Caco-2 (cell line): Measurements from ENCODE around the gene FAM174B. TPM values are rescaled to one million over a fixed set of nuclear protein-coding genes. Genes with fewer than 3 reads are reported as not detected.
A peak's percentile ranks its signal among the peaks of the same experiment; 100 is the strongest.

ENCODE experiments used
- BruUV-seq: library from RNA; stranded (reverse); fragments of 400-500 nt; replicated peaks from 2 replicates; lab custom pipeline; 2021; lab: Mats Ljungman, UMichigan
- CTCF ChIA-PET: fragments of 300-600 bp; sonication (Branson Sonifier 250); formaldehyde crosslinking; loops from one replicate; lab custom pipeline; 2022; ENCODE audit warnings: antibody characterized with exemption; lab: Charles Lee
- POLR2A ChIA-PET: fragments of 300-600 bp; sonication (Branson Sonifier 250); formaldehyde crosslinking; loops from one replicate; lab custom pipeline; 2022; ENCODE audit warnings: antibody characterized with exemption; lab: Charles Lee
- DNase-seq, 2 experiments: peaks; one replicate each; pipeline versions ENCODE4 v3.0.0 to v3.0.0-alpha.2; 2020 to 2022
- H3K27me3 ChIP-seq: replicated peaks from 2 replicates; pipeline ENCODE4 v1.6.0; 2011; ENCODE audit warnings: low read length; ENCODE audit not compliant: control insufficient read depth, insufficient read depth
- H3K36me3 ChIP-seq: 2 replicates; pipeline ENCODE4 v1.5.1; 2011; ENCODE audit warnings: low read length; ENCODE audit not compliant: control insufficient read depth, insufficient read depth
- H3K4me1 ChIP-seq: fragments of 250-450 bp; sonication (Bioruptor Pico); 2 replicates; pipeline ENCODE4 v1.5.1; 2020; ENCODE audit warnings: mild to moderate bottlenecking
- H3K4me3 ChIP-seq: 2 replicates; pipeline ENCODE4 v1.5.1; 2011; ENCODE audit warnings: low read depth, mild to moderate bottlenecking, control low read depth, low read length
- H3K9me3 ChIP-seq: fragments of 250-450 bp; sonication (Bioruptor Pico); 2 replicates; pipeline ENCODE4 v1.5.1; 2020; ENCODE audit warnings: mild to moderate bottlenecking, moderate library complexity
- H3K27ac Mint-ChIP-seq: one replicate; pipeline ENCODE4 v1.8.0; 2022; ENCODE audit warnings: mixed read lengths; ENCODE audit not compliant: unreplicated experiment
- H3K27me3 Mint-ChIP-seq: one replicate; pipeline ENCODE4 v1.8.0; 2022; ENCODE audit warnings: mixed read lengths; ENCODE audit not compliant: insufficient read depth, unreplicated experiment
- H3K36me3 Mint-ChIP-seq: one replicate; pipeline ENCODE4 v1.8.0; 2022; ENCODE audit warnings: mild to moderate bottlenecking, mixed read lengths; ENCODE audit not compliant: insufficient read depth, unreplicated experiment
- H3K4me1 Mint-ChIP-seq: one replicate; pipeline ENCODE4 v1.8.0; 2022; ENCODE audit warnings: low read depth, mixed read lengths; ENCODE audit not compliant: unreplicated experiment
- H3K4me3 Mint-ChIP-seq: one replicate; pipeline ENCODE4 v1.8.0; 2022; ENCODE audit warnings: mild to moderate bottlenecking, moderate library complexity, mixed read lengths; ENCODE audit not compliant: unreplicated experiment
- H3K9me3 Mint-ChIP-seq: one replicate; pipeline ENCODE4 v1.8.0; 2022; ENCODE audit warnings: mixed read lengths; ENCODE audit not compliant: unreplicated experiment
- intact Hi-C: fragments of 100-400 bp; cut with micrococcal nuclease; formaldehyde crosslinking; loops from one replicate; pipeline ENCODE4 v1.10.0; 2022; ENCODE audit not compliant: unreplicated experiment
- total RNA-seq: library from RNA; stranded (reverse); gene quantifications from 2 replicates; pipeline ENCODE4 v1.2.3, GENCODE V29; 2022
- TF ChIP-seq, protein P1 (sequence below), 2 experiments: fragments of 200-600 bp in 1 of 2; IDR thresholded peaks; 1 replicate in 1 of 2; 2 replicates in 1 of 2; pipeline versions ENCODE4 v1.5.1 to v1.8.0; 2011 to 2022; ENCODE audit warnings: antibody characterized with exemption in 1 of 2, control low read depth in 1 of 2, inconsistent platforms in 1 of 2, low read depth in 1 of 2, low read length in 1 of 2, mild to moderate bottlenecking in 1 of 2, moderate library complexity in 1 of 2; ENCODE audit not compliant: insufficient read depth in 1 of 2, severe bottlenecking in 1 of 2, unreplicated experiment in 1 of 2

The FAM174B gene
- total RNA-seq, 1 experiment from 2014 or later: 79.4 TPM

DNA sequence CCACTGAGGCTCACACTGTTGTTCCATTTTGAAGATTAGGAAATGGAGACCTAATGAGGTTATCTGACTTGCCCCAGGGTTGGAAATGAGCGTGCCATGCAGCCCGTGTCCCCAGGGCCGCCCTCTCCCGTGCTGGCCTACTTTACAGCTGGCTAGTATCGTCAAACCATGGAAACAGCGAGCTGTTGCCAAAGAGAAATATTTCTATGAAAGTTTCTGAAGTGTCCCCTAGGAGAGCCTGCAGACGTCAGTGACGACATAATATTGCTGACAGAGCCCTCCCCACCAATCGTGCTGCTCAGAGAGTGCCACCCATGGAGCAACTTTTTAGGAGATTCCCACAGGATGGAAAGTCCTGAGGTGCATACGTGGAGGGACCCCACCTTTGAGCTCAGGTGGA is 11.2 kb upstream of the FAM174B start:
- BruUV-seq: no TSS peak
- Histone ChIP-seq H3K36me3 (no peaks in the 10 kb centered on the region), H3K9me3 (no peaks in the 10 kb centered on the region), H3K27me3 (no peaks in the 10 kb centered on the region), H3K4me3 (no peak overlapping the region), H3K4me1 (peaks cover 84% of the 10 kb centered on the region)
- Mint-ChIP-seq H3K4me3 (peak overlapping the region; percentile 74), H3K4me1 (peaks cover 50% of the 10 kb centered on the region), H3K27me3 (no peaks in the 10 kb centered on the region), H3K27ac (peak overlapping the region; percentile 79), H3K9me3 (no peaks in the 10 kb centered on the region), H3K36me3 (peaks cover 5% of the 10 kb centered on the region)
- DNase-seq: peak in 1 of 2 experiments; percentile 38
- CTCF ChIA-PET: interaction anchor here (0.6 to 1.2 kb wide), 3 partner anchors 13 to 48 kb away, joined by 4 to 9 read pairs (median 9); no protein-coding TSS in a partner anchor
- TF ChIP-seq, protein P1, sequence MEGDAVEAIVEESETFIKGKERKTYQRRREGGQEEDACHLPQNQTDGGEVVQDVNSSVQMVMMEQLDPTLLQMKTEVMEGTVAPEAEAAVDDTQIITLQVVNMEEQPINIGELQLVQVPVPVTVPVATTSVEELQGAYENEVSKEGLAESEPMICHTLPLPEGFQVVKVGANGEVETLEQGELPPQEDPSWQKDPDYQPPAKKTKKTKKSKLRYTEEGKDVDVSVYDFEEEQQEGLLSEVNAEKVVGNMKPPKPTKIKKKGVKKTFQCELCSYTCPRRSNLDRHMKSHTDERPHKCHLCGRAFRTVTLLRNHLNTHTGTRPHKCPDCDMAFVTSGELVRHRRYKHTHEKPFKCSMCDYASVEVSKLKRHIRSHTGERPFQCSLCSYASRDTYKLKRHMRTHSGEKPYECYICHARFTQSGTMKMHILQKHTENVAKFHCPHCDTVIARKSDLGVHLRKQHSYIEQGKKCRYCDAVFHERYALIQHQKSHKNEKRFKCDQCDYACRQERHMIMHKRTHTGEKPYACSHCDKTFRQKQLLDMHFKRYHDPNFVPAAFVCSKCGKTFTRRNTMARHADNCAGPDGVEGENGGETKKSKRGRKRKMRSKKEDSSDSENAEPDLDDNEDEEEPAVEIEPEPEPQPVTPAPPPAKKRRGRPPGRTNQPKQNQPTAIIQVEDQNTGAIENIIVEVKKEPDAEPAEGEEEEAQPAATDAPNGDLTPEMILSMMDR (IDR thresholded peaks at IDR 0.05; ENCODE audit: insufficient read depth in 1 of 2, low read depth in 1 of 2, low read length in 1 of 2, severe bottlenecking in 1 of 2, unreplicated experiment in 1 of 2): no peak
- intact Hi-C loops: loop anchor here (5.0 kb wide), 3 partner anchors 81 to 236 kb away; partner anchors contain the start of gene CHD2
- POLR2A ChIA-PET: interaction anchor here (1.5 kb wide), 1 partner anchor 11 kb away, joined by 6 read pairs; the partner anchor contains the start of gene FAM174B

DNA sequence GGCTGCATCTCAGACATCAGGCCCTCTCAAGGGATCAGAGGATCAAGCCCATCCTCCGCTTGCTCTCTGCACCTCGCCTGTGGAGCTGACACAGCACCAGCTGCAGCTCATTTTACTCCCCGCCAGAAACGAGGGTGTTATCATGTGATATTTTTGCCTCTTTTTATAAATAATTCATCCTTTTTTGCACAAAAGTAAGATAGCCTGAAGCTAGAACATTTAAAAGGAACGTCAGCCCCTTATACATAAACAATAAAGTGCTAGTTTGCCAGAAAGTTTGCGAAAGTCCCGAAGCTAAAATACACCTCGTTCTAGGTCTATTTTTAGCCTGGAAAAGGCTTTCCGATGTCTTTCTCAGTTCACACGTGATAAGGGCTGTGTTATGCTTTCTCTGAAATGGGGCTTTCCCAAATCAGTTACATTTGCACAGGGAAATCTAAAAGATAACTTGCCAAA is 9.6 kb upstream of the FAM174B start:
- Histone ChIP-seq H3K36me3 (no peaks in the 10 kb centered on the region), H3K4me1 (peaks cover 80% of the 10 kb centered on the region), H3K9me3 (no peaks in the 10 kb centered on the region), H3K4me3 (no peak overlapping the region), H3K27me3 (no peaks in the 10 kb centered on the region)
- Mint-ChIP-seq H3K9me3 (no peaks in the 10 kb centered on the region), H3K27me3 (no peaks in the 10 kb centered on the region), H3K4me3 (peak overlapping the region; percentile 25), H3K4me1 (peaks cover 56% of the 10 kb centered on the region), H3K27ac (peak overlapping the region; percentile 44), H3K36me3 (peaks cover 5% of the 10 kb centered on the region)
- intact Hi-C loops: loop anchor here (2.0 to 5.0 kb wide), 4 partner anchors 48 to 237 kb away; partner anchors contain the start of gene CHD2
- ChIA-PET CTCF (interaction anchor here (1.1 kb wide), 1 partner anchor 10 kb away, joined by 5 read pairs; the partner anchor contains the start of gene FAM174B), POLR2A (no interaction called here)
- no peak for DNase-seq
- TF ChIP-seq, protein P1 (IDR thresholded peaks at IDR 0.05; ENCODE audit: insufficient read depth in 1 of 2, low read depth in 1 of 2, low read length in 1 of 2, severe bottlenecking in 1 of 2, unreplicated experiment in 1 of 2): no peak
- BruUV-seq: no TSS peak

DNA sequence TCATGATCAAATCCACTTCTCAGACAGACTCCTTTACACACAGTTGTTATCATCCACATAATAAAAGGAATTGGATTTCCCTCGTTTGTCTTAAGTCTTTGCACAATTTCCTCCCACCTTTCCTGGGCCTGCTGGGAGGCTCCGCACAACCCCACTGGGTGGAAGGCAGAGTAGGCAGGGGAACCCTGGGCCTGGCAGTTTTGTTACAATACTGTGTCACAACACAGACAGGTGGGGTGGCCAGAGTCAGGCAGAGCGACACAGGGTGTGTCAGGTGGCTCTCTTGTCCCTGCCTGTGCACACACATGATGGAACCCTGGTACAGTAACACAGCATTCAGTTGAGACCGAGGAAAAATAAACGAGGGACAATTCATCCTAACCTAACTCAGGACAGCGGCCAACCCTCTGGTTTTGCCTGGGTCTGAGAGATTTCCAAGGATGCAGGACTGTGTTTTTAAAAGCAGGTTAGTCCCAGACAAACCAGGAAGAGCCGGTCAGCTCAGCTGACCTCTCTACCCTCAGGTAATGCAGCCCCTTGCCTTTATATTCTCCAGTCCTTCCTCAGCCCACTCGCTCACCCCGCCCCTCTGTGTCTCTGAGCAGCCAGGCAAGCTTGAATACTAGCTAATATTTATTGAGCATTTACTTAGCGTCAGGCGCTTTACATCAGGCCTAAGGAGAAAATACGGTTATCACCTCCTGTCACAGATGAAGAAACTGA is 8.8 kb upstream of the FAM174B start:
- CTCF ChIA-PET: interaction anchor here (1.1 kb wide), 1 partner anchor 9 kb away, joined by 5 read pairs; the partner anchor contains the start of gene FAM174B

More for the DNA sequence above, 8.8 kb upstream of the FAM174B start:
- TF ChIP-seq, protein P1 (IDR thresholded peaks at IDR 0.05; ENCODE audit: insufficient read depth in 1 of 2, low read depth in 1 of 2, low read length in 1 of 2, severe bottlenecking in 1 of 2, unreplicated experiment in 1 of 2): no peak
- H3K36me3 Mint-ChIP-seq: peaks cover 5% of the 10 kb centered on the region
- H3K4me3 Mint-ChIP-seq: peak overlapping the region; percentile 25
- intact Hi-C loops: loop anchor here (2.0 kb wide), 1 partner anchor 48 kb away; no protein-coding TSS in a partner anchor
- Histone ChIP-seq H3K4me1 (peaks cover 77% of the 10 kb centered on the region), H3K36me3 (no peaks in the 10 kb centered on the region), H3K27me3 (no peaks in the 10 kb centered on the region), H3K9me3 (no peaks in the 10 kb centered on the region), H3K4me3 (no peak overlapping the region)
- H3K4me1 Mint-ChIP-seq: peaks cover 53% of the 10 kb centered on the region
- POLR2A ChIA-PET: no interaction called here
- no TSS peak for BruUV-seq
- H3K27me3 Mint-ChIP-seq: no peaks in the 10 kb centered on the region
- peak overlapping the region; percentile 44 for H3K27ac Mint-ChIP-seq
- H3K9me3 Mint-ChIP-seq: no peaks in the 10 kb centered on the region
- DNase-seq: no peak
